Mesendoderm (in vitro differentiated cells): ENCODE measurements around the gene TBC1D5.

Experiments
- DNase-seq: peaks from one replicate; pipeline ENCODE4 v3.0.0; 2013
- H2AK5ac ChIP-seq: 2 replicates; pipeline ENCODE4 v1.6.1; 2013; ENCODE audit warnings: low read length, inconsistent platforms
- H2BK120ac ChIP-seq: 2 replicates; pipeline ENCODE4 v1.6.1; 2013; ENCODE audit warnings: low read depth, mild to moderate bottlenecking, low read length, moderate library complexity, mixed read lengths
- H2BK15ac ChIP-seq: replicated peaks from 2 replicates; pipeline ENCODE4 v1.6.1; 2013; ENCODE audit warnings: low read depth, mild to moderate bottlenecking, moderate library complexity
- H2BK5ac ChIP-seq: 2 replicates; pipeline ENCODE4 v1.6.1; 2013; ENCODE audit warnings: low read length, inconsistent platforms
- H3K18ac ChIP-seq: 2 replicates; pipeline ENCODE4 v1.6.1; 2013; ENCODE audit warnings: mild to moderate bottlenecking, low read length, mixed read lengths
- H3K23ac ChIP-seq: one replicate; pipeline ENCODE4 v1.6.1; 2013; ENCODE audit warnings: low read length
- H3K27ac ChIP-seq: 2 replicates; pipeline ENCODE4 v1.5.1; 2013; ENCODE audit warnings: low read depth, mild to moderate bottlenecking, inconsistent platforms, low read length, moderate library complexity
- H3K27me3 ChIP-seq: 2 replicates; pipeline ENCODE4 v1.6.1; 2013; ENCODE audit warnings: low read length, control low read depth, mild to moderate bottlenecking, inconsistent platforms; ENCODE audit not compliant: insufficient read depth, poor library complexity
- H3K36me3 ChIP-seq: 2 replicates; pipeline ENCODE4 v1.6.1; 2013; ENCODE audit warnings: low read length, inconsistent platforms; ENCODE audit not compliant: control insufficient read depth, insufficient read depth
- H3K4ac ChIP-seq: one replicate; pipeline ENCODE4 v1.6.1; 2013; ENCODE audit warnings: low read depth, mild to moderate bottlenecking, low read length, moderate library complexity
- H3K4me1 ChIP-seq: 2 replicates; pipeline ENCODE4 v1.6.1; 2013; ENCODE audit warnings: low read depth, low read length, inconsistent platforms; ENCODE audit not compliant: control insufficient read depth
- H3K4me2 ChIP-seq: 2 replicates; pipeline ENCODE4 v1.6.1; 2013; ENCODE audit warnings: low read length
- H3K4me3 ChIP-seq: 2 replicates; pipeline ENCODE4 v1.5.1; 2013; ENCODE audit warnings: mild to moderate bottlenecking, low read length
- H3K56ac ChIP-seq: one replicate; pipeline ENCODE4 v1.6.1; 2013; ENCODE audit warnings: low read length
- H3K79me1 ChIP-seq: 2 replicates; pipeline ENCODE4 v1.6.1; 2013; ENCODE audit warnings: low read length, inconsistent platforms
- H3K79me2 ChIP-seq: 2 replicates; pipeline ENCODE4 v1.6.1; 2013; ENCODE audit warnings: mild to moderate bottlenecking, low read length; ENCODE audit not compliant: control insufficient read depth, insufficient read depth
- H3K9ac ChIP-seq: 2 replicates; pipeline ENCODE4 v1.6.1; 2013; ENCODE audit warnings: low read length, inconsistent platforms
- H4K5ac ChIP-seq: one replicate; pipeline ENCODE4 v1.6.1; 2013; ENCODE audit warnings: low read length
- H4K8ac ChIP-seq: one replicate; pipeline ENCODE4 v1.6.1; 2013; ENCODE audit warnings: low read depth, mild to moderate bottlenecking, control low read depth, low read length, moderate library complexity
- WGBS: extraction: QIAGEN DNeasy Blood & Tissue Kit; methylation state at CpG from one replicate; pipeline ENCODE4 v1.1.7; 2013; ENCODE audit warnings: low lambda C conversion rate, missing lambda C conversion rate; ENCODE audit not compliant: insufficient coverage; ENCODE audit errors: extremely low coverage; 5-methylcytosine and 5-hydroxymethylcytosine counted together

TBC1D5 gene

DNA sequence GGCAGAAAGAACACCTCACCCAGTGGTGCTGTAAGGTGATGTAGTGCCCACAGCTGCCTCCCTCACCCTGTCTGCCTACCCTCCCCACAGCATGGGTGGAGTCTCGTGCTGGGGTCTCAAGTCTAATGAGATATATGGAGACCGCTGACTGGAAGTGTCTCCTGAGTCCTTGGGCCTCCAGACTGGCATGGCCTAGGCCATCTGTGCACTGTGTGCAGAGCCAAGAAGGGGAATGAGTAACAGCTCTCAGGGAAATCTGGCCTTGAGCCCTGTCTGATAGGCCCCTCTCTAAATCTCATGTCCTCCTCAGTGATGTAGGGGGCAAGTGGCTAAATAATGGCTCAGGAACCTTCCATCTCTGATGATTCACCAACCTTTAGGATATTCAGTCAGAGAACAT, 580.3 kb downstream of the TBC1D5 start:
- H3K9ac ChIP-seq: no peak overlapping the region
- H3K27ac ChIP-seq: no peak overlapping the region
- no peak overlapping the region for H2BK15ac ChIP-seq
- no peak overlapping the region for H3K56ac ChIP-seq
- no peaks in the 10 kb centered on the region for H3K4me1 ChIP-seq
- H3K27me3 ChIP-seq: no peaks in the 10 kb centered on the region
- H2BK5ac ChIP-seq: no peak overlapping the region
- H2AK5ac ChIP-seq: no peak overlapping the region
- H4K5ac ChIP-seq: no peak overlapping the region
- H3K18ac ChIP-seq: no peak overlapping the region
- no CpG with 5 or more reads among the region's 2 CpGs for WGBS
- no peak for DNase-seq
- no peaks in the 10 kb centered on the region for H3K36me3 ChIP-seq
- no peak overlapping the region for H3K4ac ChIP-seq
- H3K23ac ChIP-seq: no peak overlapping the region
- H3K4me2 ChIP-seq: no peak overlapping the region
- no peaks in the 10 kb centered on the region for H3K79me2 ChIP-seq
- no peak overlapping the region for H2BK120ac ChIP-seq
- H4K8ac ChIP-seq: no peak overlapping the region
- no peaks in the 10 kb centered on the region for H3K79me1 ChIP-seq
- H3K4me3 ChIP-seq: no peak overlapping the region

DNA sequence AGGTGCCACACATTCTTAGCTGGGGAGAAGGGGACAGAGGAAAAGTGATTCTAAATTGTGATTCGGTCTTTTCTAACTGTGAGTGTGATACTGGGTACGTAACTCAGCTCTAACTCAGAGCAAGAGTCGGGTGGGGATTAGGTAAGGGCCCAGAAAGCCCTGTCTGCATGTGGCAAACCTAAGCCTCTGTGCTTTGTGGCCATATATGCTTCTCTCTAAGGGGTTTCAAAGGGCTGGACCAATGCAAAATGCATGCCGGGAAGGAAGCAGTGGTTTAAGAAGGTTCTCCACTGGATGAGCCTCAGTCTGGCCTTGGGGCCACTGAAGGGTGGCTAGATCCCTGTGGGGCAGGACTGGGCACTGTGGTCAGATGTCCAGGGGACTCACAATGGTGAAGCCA, 581.8 kb downstream of the TBC1D5 start:
- H3K36me3 ChIP-seq: no peaks in the 10 kb centered on the region
- H3K79me1 ChIP-seq: no peaks in the 10 kb centered on the region
- no peak overlapping the region for H3K56ac ChIP-seq
- H2AK5ac ChIP-seq: no peak overlapping the region
- no peak overlapping the region for H3K18ac ChIP-seq
- H3K9ac ChIP-seq: no peak overlapping the region
- H3K23ac ChIP-seq: no peak overlapping the region
- no peak overlapping the region for H3K27ac ChIP-seq
- H3K4ac ChIP-seq: no peak overlapping the region
- no peaks in the 10 kb centered on the region for H3K27me3 ChIP-seq
- no peak overlapping the region for H2BK15ac ChIP-seq
- no peak for DNase-seq
- H3K79me2 ChIP-seq: no peaks in the 10 kb centered on the region
- no peak overlapping the region for H2BK5ac ChIP-seq
- H3K4me3 ChIP-seq: no peak overlapping the region
- WGBS: no CpG with 5 or more reads among the region's 4 CpGs
- H3K4me1 ChIP-seq: no peaks in the 10 kb centered on the region
- no peak overlapping the region for H4K8ac ChIP-seq
- H4K5ac ChIP-seq: no peak overlapping the region
- no peak overlapping the region for H2BK120ac ChIP-seq
- no peak overlapping the region for H3K4me2 ChIP-seq

DNA sequence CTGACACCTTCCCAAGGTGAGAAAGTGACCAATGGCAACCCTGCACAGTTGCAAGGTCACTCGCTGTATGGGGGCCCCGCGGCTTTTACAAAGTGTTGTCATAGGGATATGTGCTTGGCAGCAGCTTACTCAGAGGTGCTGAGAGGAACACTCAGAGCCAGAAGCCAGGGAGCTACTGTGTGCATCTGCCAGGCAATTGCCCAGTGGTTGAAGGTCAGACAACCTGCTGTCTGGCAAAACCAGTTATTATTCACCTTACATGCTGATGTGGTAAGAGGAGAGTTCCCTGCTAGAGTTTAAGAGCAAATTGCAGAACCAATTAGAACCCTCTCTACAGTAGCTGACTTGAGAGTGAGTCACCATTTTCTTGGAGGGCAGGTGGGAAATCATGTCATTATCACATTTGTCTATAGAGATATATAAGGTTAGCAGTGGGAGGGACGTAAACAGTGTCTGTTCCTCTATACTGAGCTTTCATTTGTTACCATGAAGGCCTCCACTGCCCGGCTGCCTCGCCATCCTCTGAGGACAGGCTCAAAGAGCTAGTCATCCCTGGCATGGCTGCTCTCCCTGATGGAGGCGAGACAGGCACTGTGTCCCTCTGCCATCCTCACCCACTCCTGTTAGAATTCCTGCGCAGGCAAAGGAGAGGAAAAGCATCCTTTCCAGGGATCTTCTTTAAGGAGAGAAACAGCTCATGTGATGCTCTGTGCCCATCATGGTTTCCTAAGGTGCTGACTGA, 583.3 kb downstream of the TBC1D5 start:
- Histone ChIP-seq H3K4me1 (no peaks in the 10 kb centered on the region), H3K27me3 (no peaks in the 10 kb centered on the region), H3K23ac (no peak overlapping the region), H2AK5ac (no peak overlapping the region), H3K27ac (no peak overlapping the region), H3K56ac (no peak overlapping the region), H2BK15ac (no peak overlapping the region), H3K9ac (no peak overlapping the region), H2BK120ac (no peak overlapping the region), H2BK5ac (no peak overlapping the region), H3K79me2 (no peaks in the 10 kb centered on the region), H3K4me2 (no peak overlapping the region), H3K79me1 (no peaks in the 10 kb centered on the region), H4K8ac (no peak overlapping the region), H3K4me3 (no peak overlapping the region), H3K4ac (no peak overlapping the region), H4K5ac (no peak overlapping the region), H3K36me3 (no peaks in the 10 kb centered on the region), H3K18ac (no peak overlapping the region)
- no peak for DNase-seq
- no CpG with 5 or more reads among the region's 8 CpGs for WGBS

DNA sequence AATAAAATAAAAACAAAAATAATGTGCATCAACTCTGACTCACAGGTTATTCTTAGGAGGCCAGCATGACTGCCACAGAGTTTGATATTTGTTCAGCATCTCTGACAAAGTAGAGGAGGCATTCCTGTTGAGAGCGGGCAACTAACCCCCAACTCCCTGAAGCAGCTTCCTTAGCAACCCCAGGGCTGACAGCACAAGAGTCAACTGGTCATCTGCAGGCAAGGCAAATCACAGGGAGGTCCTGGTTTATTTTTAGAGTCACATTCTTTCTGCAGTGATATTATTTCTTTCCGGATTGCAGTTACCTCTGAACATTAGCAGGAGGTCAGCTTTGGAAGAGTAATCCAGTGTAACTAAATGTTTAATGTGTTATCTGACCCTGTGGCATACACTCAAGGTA, 584.7 kb downstream of the TBC1D5 start:
- Histone ChIP-seq H3K27me3 (no peaks in the 10 kb centered on the region), H3K36me3 (no peaks in the 10 kb centered on the region), H2BK15ac (no peak overlapping the region), H3K4ac (no peak overlapping the region), H3K4me1 (no peaks in the 10 kb centered on the region), H3K79me1 (no peaks in the 10 kb centered on the region), H3K4me3 (no peak overlapping the region), H2BK5ac (no peak overlapping the region), H3K56ac (no peak overlapping the region), H2BK120ac (no peak overlapping the region), H4K8ac (no peak overlapping the region), H2AK5ac (no peak overlapping the region), H3K4me2 (no peak overlapping the region), H4K5ac (no peak overlapping the region), H3K27ac (no peak overlapping the region), H3K9ac (no peak overlapping the region), H3K23ac (no peak overlapping the region), H3K79me2 (no peaks in the 10 kb centered on the region), H3K18ac (no peak overlapping the region)
- no CpG with 5 or more reads among the region's 2 CpGs for WGBS
- no peak for DNase-seq

DNA sequence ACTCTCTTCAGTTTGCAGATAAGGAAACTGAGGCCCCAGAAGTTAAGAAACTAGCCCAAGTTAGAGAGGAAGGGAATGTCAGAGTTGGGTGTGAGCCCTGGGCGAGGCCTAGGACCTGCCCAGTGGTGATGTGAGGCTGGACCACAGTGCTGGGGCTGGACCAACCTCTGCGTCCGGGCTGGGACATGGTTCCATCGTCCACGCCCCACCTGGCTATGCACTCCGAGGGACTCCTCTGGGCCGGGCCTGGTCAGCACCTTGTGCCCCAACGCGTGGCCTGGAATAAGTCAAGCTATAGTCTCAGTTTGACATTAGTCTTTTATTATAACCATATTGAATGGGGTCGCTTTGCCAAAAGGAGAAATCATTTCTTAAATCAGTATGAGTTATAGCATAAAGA, 585.6 kb downstream of the TBC1D5 start:
- Histone ChIP-seq H3K56ac (no peak overlapping the region), H3K23ac (no peak overlapping the region), H3K4me1 (no peaks in the 10 kb centered on the region), H3K27me3 (no peaks in the 10 kb centered on the region), H3K4me2 (no peak overlapping the region), H4K8ac (no peak overlapping the region), H3K4me3 (no peak overlapping the region), H2BK5ac (no peak overlapping the region), H3K4ac (no peak overlapping the region), H3K9ac (no peak overlapping the region), H2BK15ac (no peak overlapping the region), H2AK5ac (no peak overlapping the region), H3K18ac (no peak overlapping the region), H4K5ac (no peak overlapping the region), H3K79me2 (no peaks in the 10 kb centered on the region), H2BK120ac (no peak overlapping the region), H3K79me1 (no peaks in the 10 kb centered on the region), H3K27ac (no peak overlapping the region), H3K36me3 (no peaks in the 10 kb centered on the region)
- WGBS: no CpG with 5 or more reads among the region's 10 CpGs
- DNase-seq: no peak

DNA sequence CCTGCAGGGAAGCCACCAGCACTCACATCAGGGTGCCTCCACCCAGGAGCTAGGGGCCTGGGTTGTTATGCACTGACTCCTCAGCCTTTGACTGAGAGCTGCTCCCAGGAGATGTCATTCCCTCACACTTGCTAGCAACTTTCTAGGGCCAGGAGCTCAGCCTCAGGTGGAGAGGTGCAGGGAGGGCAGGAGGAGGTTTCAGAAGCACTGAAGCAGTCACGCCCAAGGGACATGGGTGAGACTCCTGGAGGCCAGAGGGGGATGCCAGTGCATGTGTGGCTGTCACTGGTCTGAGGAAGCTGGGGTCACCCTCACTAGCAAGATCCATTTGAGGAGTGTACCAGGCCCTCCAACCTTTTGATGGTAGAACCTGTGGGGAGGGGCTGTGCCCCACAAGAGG, 586.5 kb downstream of the TBC1D5 start:
- Histone ChIP-seq H2BK120ac (no peak overlapping the region), H3K27ac (no peak overlapping the region), H4K8ac (no peak overlapping the region), H3K4me1 (no peaks in the 10 kb centered on the region), H3K79me1 (no peaks in the 10 kb centered on the region), H3K4ac (no peak overlapping the region), H3K36me3 (no peaks in the 10 kb centered on the region), H2AK5ac (no peak overlapping the region), H3K4me3 (no peak overlapping the region), H3K79me2 (no peaks in the 10 kb centered on the region), H3K4me2 (no peak overlapping the region), H3K23ac (no peak overlapping the region), H2BK15ac (no peak overlapping the region), H3K9ac (no peak overlapping the region), H4K5ac (no peak overlapping the region), H3K18ac (no peak overlapping the region), H3K56ac (no peak overlapping the region), H3K27me3 (no peaks in the 10 kb centered on the region), H2BK5ac (no peak overlapping the region)
- DNase-seq: no peak
- no CpG with 5 or more reads among the region's 1 CpG for WGBS
